ENCODE measurements around the gene OSBPL10.

The OSBPL10 gene

DNA sequence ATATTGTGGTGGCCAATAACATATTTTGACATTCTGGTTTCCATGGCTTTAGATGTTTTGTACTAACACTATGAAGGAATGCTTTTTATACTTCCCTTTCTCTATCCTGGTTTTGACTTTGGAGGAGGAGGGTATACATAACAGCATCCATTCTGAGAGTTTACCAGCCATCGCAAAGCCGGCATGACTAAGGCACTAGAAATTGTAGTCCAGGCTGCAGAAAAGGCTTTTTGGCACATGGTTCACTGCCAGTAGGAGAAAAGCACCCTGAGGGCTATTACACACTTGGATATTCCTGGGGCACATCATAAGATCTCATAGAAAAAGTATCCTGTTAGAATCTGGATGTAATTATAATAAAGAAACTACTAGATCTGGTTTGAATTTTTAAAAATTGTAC is 346.6 kb downstream of the OSBPL10 start:
- no peak for DNase-seq (ENCODE audit: low read depth in 2 of 2, low spot score in 1 of 2)

DNA sequence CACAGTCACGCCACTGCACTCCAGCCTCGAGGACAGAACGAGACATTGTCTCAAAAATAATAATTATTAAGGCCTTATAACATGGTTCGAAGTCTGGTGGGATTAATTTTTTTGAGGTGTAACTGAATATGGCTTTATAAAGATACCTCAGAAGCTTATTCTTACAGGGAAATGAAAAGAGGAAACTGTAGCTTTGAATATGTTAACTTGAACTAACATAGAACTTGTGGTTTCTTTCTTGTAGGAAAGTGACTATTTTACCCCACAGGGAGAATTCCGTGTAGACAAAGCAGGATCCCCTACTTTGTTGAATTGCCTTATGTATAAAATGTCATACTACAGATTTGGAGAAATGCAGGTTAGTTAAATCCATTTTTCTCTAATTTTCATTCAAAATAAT is 352.0 kb downstream of the OSBPL10 start:
- no peak for DNase-seq (ENCODE audit: low read depth in 2 of 2, low spot score in 1 of 2)

DNA sequence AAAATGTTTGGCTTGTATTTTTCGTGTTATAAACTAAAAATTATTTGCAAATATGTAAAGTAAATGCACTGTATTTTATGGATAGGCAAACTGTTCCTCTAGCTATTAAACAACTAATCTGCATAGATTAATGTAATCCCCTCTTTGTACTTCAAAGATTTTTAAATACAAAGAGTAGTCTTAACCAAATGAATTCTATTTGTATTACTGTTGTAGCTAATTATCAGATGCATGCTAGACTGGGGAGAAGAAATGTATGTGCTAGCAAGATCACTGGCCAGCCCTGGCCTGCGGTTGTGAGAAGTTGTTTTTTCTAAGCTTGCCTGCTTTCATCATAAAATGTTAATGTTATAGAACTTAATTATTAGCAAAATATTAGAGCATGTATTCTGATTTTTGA is 355.7 kb downstream of the OSBPL10 start:
- DNase-seq (ENCODE audit: low read depth in 2 of 2, low spot score in 1 of 2), result no peak

DNA sequence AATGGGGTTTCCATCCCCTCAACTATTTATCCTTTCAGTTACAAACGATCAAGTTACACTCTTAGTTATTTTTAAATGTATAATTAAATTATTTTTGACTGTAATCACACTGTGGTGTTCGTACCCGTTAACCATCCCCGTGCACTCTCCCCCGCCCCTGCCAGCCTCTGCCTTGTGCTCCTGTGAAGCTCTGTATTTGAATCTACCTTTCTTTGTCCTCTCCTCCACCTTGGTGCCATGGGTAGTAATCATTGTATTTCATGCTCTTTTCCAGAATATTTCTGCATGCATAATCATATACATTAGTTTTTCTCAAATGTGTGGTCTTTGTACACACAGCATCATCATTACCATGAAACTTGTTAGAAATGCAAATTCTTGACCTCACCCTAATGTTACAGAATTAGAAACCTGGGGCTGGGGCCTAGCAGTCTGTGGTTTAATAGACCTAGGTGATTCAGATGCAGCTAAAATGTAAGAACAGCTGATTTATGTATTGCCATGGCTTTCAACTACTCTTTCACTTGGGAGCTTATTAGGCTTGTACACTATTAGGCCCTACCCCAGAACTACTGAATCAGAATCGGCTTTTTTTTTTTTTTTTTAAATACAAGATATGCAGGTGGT is 356.9 kb downstream of the OSBPL10 start:
- DNase-seq (ENCODE audit: low read depth in 2 of 2, low spot score in 1 of 2), result no peak

DNA sequence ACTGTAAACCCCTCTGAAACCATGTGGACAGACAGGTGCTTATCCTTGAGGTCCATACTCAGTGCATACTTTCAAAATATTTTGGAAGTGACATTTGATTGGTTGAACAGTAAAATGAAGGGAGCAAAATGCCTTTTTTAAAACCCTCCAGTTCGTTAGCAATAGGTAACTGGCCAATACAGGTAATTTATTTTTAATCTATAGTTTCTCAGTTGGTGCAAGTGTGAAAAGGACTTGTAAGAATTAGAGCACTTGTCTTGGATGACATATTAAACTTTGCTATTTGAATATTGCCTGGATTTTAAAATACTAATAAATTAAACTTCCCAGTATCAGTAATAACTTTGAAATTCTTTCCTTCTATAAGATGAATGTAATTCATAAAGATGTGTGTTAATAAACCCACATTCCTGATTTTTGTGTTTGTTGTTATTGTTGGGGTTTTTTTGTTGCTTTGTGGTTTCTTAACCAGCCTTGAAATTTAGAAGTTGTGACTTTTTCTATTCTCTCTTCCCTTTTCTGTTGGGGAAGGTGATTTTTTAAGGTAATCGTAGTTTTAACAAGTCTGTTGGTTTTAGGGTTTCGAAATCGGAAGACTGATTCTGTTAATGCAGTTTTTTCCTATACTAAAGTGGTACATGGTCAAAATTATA is 358.3 kb downstream of the OSBPL10 start:
- no peak for DNase-seq (ENCODE audit: low read depth in 2 of 2, low spot score in 1 of 2)

DNA sequence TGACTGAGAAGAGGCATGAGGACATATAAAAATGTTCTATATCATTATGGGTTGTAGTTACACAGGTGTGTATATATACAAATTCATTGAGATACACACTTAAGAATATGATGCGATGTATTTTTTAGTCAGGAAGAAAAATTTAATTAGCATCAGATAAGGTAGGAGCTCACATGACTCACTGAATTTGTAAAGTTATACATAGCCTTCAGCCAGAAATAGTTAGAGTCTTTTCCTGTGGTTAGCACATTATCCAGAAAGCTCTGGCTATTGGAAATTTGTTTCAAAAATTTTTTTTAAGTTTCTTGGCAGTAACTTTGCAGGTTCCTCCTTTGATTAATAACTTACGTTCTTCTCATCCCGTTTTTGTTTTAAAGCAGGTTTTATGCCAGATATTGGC is 359.7 kb downstream of the OSBPL10 start:
- no peak for DNase-seq (ENCODE audit: low read depth in 2 of 2, low spot score in 1 of 2)

DNA sequence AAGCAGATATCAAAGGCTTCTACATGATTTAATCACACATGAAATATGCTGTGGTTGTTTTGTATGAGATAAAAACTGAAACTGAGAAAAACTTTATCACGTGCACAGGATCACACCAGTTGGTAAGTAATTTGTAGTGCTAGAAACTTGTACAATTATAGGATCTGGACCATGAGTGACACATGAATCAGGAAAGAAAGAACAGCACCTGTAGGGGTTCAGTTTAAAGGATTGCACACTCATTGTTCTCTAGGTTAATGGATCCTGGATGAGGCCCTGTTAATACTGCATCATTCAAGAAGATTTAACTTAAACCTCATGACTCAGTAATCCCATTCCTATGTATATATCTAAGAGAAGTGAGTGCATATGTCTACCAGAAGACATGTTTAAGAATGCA is 360.4 kb downstream of the OSBPL10 start:
- no peak for DNase-seq (ENCODE audit: low read depth in 2 of 2, low spot score in 1 of 2)

DNA sequence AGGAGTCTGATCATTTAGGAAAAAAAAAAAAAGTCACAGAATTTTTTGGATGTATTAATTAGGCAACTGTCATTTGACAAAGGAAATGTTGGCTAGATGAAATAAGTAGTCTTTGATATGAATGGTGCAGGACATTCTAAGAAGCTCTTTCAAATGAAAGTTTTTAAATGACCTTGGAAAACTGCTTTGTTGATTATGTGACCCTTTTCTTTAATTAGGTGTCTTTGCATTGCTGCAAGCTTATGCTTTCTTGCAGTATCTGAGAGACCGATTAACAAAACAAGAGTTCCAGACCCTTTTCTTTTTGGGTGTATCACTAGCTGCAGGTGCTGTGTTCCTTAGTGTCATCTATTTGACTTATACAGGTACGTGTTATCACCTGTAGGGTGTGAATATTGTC is 364.4 kb downstream of the OSBPL10 start:
- DNase-seq (ENCODE audit: low read depth in 2 of 2, low spot score in 1 of 2), result no peak

DNA sequence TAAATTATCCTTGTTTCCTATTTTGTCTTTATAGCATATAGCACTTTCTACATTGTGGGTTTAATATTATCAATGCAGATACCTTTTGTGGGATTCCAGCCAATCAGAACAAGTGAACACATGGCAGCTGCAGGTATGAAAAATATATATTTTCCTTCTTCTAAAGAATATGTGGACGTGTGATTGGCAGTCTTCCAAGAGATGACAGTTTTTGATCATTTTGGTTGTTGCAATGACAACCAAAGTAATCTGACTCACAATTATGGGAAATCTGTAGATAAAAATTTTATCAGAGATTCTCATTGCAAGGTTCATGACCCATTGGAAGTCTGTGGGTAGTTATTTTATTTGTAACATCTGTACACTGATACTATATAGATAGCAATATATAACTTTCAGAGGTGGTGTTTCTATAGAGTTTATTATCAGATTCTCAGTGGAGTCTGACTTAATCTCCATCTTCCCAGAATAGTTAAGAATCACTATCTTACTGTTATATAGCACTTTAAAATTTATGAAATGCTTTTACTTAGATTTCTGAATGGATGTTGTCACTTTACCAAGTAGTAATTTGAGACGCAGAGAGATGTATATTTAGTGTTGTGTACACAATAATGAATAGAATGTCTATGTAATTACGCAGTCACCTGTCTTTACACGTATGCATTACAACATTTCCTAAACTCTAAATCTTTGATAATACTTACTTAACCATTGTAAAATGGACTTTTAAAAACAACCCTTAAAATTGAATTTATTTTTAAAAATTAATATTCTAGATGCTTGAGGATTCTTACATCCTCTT is 365.8 kb downstream of the OSBPL10 start:
- no peak for DNase-seq (ENCODE audit: low read depth in 2 of 2, low spot score in 1 of 2)

DNA sequence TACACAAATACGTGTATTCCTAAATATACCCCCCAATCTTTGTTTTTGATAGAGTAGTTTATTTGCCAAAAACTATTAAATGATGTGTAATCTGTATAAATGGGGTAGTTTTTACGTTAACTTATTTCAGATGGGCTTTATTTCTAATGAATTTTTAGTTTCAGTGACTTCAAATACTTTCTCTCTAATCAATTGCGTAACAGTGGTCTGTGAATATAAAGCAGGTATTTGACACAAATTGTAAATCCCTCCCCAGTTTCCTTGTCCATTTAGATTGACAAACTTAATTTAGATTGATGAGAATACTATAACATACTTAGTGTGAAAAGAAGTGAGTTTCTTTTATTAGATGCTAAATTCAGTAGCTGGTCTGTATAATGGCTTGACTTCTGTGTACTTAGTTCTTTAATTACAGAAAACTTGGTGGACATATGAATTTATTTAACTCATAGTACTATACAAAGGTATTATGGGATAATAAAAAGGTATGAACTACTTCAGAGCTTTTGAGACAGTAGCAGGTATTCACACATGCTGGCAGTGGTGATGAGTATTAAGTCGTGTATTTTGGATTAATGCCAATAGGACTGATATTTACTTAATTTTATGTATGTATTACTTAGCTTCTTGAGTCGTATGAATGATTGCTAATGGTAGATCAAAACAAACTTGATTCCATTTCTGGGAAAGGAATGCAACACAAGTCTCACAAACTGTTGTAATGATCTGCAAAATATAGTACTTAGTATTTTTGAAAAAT is 366.7 kb downstream of the OSBPL10 start:
- no peak for DNase-seq (ENCODE audit: low read depth in 2 of 2, low spot score in 1 of 2)

DNA sequence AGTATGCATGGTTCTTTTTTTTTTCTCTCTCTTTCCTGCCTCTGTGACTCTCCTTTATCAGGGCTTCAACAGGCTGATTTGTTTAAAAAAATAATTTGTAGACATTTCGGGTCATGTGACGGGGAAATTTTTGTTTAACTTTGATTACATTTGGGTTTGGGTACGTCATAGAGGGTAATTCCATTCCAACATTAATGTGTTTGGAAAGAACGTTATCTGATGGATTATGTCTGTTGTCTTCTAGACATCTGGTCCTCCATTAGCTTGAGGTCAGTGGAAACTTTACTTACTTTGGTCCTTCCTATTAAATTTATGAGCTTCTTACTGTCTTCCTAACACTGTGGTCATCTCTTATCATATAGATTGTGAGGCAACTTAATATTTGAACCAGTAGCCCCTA is 367.4 kb downstream of the OSBPL10 start:
- DNase-seq (ENCODE audit: low read depth in 2 of 2, low spot score in 1 of 2), result no peak

DNA sequence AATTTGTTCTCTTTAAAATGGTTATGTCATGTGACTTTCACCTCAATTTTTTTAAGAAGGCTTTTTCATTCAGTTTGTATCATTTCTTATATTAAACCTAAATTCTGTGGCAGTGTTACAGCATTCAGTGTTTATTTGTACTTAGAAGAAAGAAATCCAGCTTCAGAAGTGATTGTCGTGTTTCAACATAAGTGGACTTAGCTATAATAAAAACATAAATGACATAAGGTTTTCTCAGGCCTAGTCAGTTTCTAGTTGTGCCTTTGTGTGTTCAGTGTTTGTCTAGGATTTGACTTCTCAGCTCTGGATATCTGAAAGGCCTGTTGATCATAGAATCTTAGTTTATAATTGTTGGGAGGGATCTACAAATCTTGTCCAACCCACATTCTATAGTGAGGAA is 367.9 kb downstream of the OSBPL10 start:
- no peak for DNase-seq (ENCODE audit: low read depth in 2 of 2, low spot score in 1 of 2)
